Activated CD4-positive, alpha-beta T cell treated with anti-CD3 and anti-CD28 coated beads, Interleukin-2, amount 50 U/mL, for 48 hours (primary cell): ENCODE results near the gene NRTN.
"Not testable (repeated sequence)": the region's sequence is repeated elsewhere in the genome, so short reads cannot be mapped to it uniquely, and the experiment has no call there.

Experiments used
- DNase-seq, 2 experiments: peaks; one replicate each; pipeline ENCODE4 v3.0.0-alpha.2; 2020

NRTN gene

DNA sequence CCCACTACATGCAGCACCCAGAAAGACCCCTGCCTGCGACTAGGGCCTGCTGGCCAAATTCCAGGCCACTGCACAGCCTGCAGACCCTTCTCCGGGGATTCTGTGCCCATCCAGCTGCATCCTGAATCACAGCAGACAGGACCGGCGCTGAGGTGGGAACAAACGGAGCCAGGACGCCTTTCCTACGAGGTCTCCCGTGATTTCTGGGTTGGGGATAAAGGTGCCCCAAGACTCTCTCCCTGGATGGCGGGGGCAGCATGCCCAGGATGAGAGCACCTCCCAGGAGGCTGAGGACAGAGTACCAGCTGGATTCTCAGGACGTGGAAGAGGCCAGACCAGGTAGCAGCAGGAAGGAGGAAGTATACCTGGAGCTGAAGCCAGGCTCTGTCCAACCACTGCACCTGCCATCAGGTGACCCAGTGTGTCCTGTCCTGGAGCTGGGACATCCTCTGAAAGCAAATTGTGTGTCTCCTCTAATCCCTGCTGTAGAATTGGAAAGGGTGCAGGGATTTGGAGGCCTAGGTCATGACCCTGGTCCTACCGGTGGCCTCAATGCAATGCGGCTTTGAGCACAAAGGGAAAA, 68.8 kb downstream of the NRTN start:
- no peak for DNase-seq

DNA sequence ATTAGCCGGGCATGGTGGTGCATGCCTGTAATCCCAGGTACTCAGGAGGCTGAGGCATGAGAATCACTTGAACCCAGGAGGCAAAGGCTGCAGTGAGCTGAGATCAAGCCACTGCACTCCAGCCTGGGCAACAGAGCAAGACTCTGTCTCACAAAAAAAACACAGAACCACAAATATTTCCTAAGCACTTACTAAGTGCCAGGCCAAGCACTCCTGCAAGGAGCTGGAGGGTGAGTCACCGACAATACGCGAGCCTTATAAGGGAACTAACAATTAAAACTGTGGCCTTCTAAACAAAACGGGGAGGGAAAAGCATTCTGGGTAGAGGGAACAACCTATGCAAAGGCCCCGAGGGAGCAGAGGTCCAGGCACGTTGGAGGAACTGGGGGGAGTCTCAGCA, 69.6 kb downstream of the NRTN start:
- DNase-seq = not testable (repeated sequence)

DNA sequence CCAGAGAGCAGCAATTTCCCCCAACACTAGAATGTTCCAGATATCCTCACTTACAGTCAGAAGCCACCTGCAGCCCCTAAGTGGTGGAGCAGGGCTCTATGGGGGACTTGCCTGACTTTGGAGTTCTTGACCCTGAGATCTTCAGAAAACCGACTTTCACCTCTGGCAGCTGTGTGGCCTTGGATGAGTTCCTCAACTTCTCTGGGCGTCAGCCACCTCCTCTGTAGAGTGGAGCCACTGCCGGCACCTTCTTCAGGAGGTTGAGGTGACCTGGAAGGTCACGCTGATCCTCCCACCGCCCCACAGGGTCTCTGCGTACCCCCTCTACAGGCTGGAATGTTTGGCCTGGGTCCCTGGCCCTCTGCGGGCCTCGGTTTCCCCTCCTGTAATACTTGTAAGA, 72.6 kb downstream of the NRTN start:
- no peak for DNase-seq

DNA sequence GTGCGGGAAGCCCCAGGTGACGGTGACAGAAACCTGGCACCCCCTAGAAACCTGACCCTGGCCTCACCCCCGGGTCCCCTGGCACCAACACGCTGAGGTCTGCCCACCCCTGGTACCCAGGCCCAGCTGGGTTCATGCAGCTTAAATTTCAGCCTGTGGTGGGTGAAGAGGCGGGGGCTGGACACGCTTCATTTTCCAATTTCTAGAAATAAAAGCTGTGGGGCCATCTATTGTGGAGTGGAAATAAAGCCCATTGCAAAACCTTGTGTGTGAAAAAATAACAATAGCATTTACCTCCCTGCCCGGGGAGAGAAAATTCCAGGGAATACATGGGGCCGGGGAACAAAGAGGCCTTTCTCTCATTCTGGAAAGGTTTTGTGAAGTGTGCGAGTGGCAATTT, 73.0 kb downstream of the NRTN start:
- no peak for DNase-seq
